HepG2 (cell line): ENCODE measurements around the gene LDLRAP1. TPM values are rescaled to one million over a fixed set of nuclear protein-coding genes. Genes with fewer than 3 reads are reported as not detected.

Source experiments
- MED1 ChIP-seq: sonication (generic); formaldehyde crosslinking; IDR thresholded peaks from 2 replicates; pipeline ENCODE4 v1.4.0; 2020; ENCODE audit warnings: missing genetic modification reagents
- PPARG ChIP-seq: conservative IDR thresholded peaks from 2 replicates; pipeline ENCODE4 v1.6.1; 2016; ENCODE audit warnings: missing biosample characterization, missing genetic modification reagents
- SAP130 ChIP-seq: IDR thresholded peaks from 2 replicates; pipeline ENCODE4 v1.6.1; 2016; ENCODE audit warnings: low read depth
- ZBTB7A ChIP-seq: sonication (generic); formaldehyde crosslinking; IDR thresholded peaks from 2 replicates; pipeline ENCODE4 v1.8.0; 2022; ENCODE audit warnings: mild to moderate bottlenecking, missing genetic modification reagents
- ZFP82 ChIP-seq: sonication (generic); formaldehyde crosslinking; IDR thresholded peaks from 2 replicates; pipeline ENCODE4 v1.5.1; 2020; ENCODE audit warnings: mild to moderate bottlenecking, missing genetic modification reagents, borderline replicate concordance
- ZNF253 ChIP-seq: sonication (generic); formaldehyde crosslinking; IDR thresholded peaks from 2 replicates; pipeline ENCODE4 v1.8.0; 2022; ENCODE audit warnings: mild to moderate bottlenecking, missing genetic modification reagents, borderline replicate concordance
- ZNF577 ChIP-seq: sonication (generic); formaldehyde crosslinking; IDR thresholded peaks from 2 replicates; pipeline ENCODE4 v1.4.0; 2020; ENCODE audit warnings: mild to moderate bottlenecking, low read depth, missing genetic modification reagents, borderline replicate concordance
- ZNF678 ChIP-seq: sonication (generic); formaldehyde crosslinking; IDR thresholded peaks from 2 replicates; pipeline ENCODE4 v1.4.0; 2020; ENCODE audit warnings: mild to moderate bottlenecking, missing genetic modification reagents
- ZNF841 ChIP-seq: sonication (generic); formaldehyde crosslinking; IDR thresholded peaks from 2 replicates; pipeline ENCODE4 v1.8.1; 2023; ENCODE audit warnings: missing genetic modification reagents, borderline replicate concordance
- polyA plus RNA-seq, 8 experiments: library from polyadenylated mRNA; depleted of rRNA in 3 of 8; stranded (reverse) in 7 of 8; unstranded in 1 of 8; fragments of >200 nt; fragmentation: Illumina TruSeq in 4 of 8; extraction: Trizol in 4 of 8; gene quantifications; 2 replicates each; pipeline versions ENCODE4 v1.2.1 to v1.2.3, GENCODE V29; 2011 to 2016; ENCODE audit warnings: low read depth in 4 of 8, missing spikeins in 1 of 8, mixed read lengths in 1 of 8; ENCODE audit not compliant: insufficient read depth in 1 of 8
- total RNA-seq, 5 experiments: library from RNA; depleted of rRNA; stranded (reverse); fragments of >200 nt; fragmentation: Illumina TruSeq; extraction: Trizol; gene quantifications; 2 replicates each; pipeline ENCODE4 v1.2.3, GENCODE V29; 2016; ENCODE audit warnings: low read depth in 1 of 5
- TF ChIP-seq, protein P1 (sequence below): sonication (generic); formaldehyde crosslinking; IDR thresholded peaks from 2 replicates; pipeline ENCODE4 v1.8.1; 2023; ENCODE audit warnings: mild to moderate bottlenecking, moderate library complexity, missing genetic modification reagents
- TF ChIP-seq, protein P2 (sequence below): sonication (generic); formaldehyde crosslinking; conservative IDR thresholded peaks from 2 replicates; pipeline ENCODE4 v1.5.0; 2020; ENCODE audit warnings: missing genetic modification reagents
- TF ChIP-seq, protein P3 (sequence below): sonication (generic); formaldehyde crosslinking; IDR thresholded peaks from 2 replicates; pipeline ENCODE4 v1.5.0; 2020; ENCODE audit warnings: mild to moderate bottlenecking, missing genetic modification reagents
- TF ChIP-seq, protein P4 (sequence below), 2 experiments: sonication (generic) in 1 of 2; formaldehyde crosslinking in 1 of 2; IDR thresholded peaks; 2 replicates each; pipeline versions ENCODE4 v1.4.0 to v1.6.1; 2016 to 2020; ENCODE audit warnings: borderline replicate concordance in 1 of 2, low read depth in 1 of 2, mild to moderate bottlenecking in 1 of 2, missing genetic modification reagents in 1 of 2
- TF ChIP-seq, protein P5 (sequence below): sonication (generic); formaldehyde crosslinking; IDR thresholded peaks from 2 replicates; pipeline ENCODE4 v1.4.0; 2020; ENCODE audit warnings: missing genetic modification reagents

The LDLRAP1 gene
- total and polyA plus RNA-seq, 2 of the 13 experiments (the other 11 are each of a cell fraction or from before 2014, with no cell fraction given) = 7.2 to 12.1 TPM

DNA sequence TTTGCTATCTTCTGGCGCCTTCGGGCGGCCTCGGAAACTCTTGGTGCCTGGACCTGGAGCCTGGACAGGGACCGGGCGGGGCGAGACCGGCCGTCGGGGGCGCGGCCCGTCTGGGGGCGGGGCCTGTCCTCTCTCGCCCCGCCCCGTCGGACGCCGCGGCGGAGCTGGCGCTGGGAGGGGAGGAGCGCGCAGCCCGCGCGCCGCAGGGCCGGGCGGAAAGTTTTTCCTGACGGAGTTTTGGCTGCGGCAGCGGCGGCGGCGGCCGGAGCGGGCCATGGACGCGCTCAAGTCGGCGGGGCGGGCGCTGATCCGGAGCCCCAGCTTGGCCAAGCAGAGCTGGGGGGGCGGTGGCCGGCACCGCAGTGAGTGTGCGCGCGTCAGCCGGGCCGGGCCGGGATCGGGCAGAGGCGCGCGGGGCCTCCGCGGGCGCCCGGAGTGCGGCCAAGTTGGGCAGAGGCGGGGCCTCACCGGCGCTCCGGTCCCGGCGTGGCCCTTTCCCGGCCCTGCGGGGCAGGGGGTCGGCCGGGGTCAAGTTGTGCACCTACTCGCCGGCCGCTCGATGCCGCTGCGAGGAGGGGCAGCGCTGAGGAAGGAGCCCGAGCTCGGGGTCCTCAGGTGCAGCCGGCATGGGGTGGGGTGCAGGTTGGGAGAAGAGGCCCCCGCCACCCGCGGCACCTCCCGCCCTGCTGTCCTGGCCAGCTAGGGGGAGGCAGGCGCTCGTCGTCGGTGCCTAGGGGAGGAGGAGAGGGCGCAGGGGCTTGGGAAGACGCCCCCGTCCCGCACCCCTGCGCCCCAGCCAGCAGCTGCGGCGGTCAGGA lies at the start of gene LDLRAP1 (continued):
- TF ChIP-seq, protein P1, sequence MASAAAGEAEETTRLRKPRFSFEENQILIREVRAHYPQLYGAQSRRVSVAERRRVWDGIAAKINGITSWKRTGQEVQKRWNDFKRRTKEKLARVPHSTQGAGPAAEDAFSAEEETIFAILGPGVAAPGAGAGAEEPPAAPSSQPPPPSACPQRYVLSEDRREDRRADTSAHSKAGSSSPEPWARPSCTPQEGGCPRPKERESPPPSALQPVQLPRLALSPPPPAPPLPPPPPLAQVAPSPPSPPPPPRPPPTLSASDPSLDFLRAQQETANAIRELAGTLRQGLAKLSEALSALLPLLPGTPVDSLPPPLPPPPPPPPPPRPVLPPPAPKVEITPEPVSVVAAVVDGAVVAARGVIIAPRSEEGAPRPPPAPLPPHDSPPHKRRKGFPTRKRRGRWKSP (CRISPR knock-in tag) = 0 out of 2 replicates have a peak, but pooled peaks have one; percentile 3
- TF ChIP-seq ZNF577 (no peak), PPARG (no peak), ZNF841 (CRISPR knock-in tag) (no peak), ZNF678 (CRISPR knock-in tag) (no peak), ZBTB7A (CRISPR knock-in tag) (no peak), ZFP82 (no peak), SAP130 (CRISPR knock-in tag) (peak; percentile 14; the same call in 1 of the 2 replicates), ZNF253 (CRISPR knock-in tag) (no peak), MED1 (CRISPR knock-in tag) (0 out of 2 replicates have a peak, but pooled peaks have one; percentile 20)
- TF ChIP-seq, protein P2, sequence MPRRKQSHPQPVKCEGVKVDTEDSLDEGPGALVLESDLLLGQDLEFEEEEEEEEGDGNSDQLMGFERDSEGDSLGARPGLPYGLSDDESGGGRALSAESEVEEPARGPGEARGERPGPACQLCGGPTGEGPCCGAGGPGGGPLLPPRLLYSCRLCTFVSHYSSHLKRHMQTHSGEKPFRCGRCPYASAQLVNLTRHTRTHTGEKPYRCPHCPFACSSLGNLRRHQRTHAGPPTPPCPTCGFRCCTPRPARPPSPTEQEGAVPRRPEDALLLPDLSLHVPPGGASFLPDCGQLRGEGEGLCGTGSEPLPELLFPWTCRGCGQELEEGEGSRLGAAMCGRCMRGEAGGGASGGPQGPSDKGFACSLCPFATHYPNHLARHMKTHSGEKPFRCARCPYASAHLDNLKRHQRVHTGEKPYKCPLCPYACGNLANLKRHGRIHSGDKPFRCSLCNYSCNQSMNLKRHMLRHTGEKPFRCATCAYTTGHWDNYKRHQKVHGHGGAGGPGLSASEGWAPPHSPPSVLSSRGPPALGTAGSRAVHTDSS (CRISPR knock-in tag) = no peak
- TF ChIP-seq, protein P3, sequence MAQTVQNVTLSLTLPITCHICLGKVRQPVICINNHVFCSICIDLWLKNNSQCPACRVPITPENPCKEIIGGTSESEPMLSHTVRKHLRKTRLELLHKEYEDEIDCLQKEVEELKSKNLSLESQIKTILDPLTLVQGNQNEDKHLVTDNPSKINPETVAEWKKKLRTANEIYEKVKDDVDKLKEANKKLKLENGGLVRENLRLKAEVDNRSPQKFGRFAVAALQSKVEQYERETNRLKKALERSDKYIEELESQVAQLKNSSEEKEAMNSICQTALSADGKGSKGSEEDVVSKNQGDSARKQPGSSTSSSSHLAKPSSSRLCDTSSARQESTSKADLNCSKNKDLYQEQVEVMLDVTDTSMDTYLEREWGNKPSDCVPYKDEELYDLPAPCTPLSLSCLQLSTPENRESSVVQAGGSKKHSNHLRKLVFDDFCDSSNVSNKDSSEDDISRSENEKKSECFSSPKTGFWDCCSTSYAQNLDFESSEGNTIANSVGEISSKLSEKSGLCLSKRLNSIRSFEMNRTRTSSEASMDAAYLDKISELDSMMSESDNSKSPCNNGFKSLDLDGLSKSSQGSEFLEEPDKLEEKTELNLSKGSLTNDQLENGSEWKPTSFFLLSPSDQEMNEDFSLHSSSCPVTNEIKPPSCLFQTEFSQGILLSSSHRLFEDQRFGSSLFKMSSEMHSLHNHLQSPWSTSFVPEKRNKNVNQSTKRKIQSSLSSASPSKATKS (CRISPR knock-in tag) = no peak
- TF ChIP-seq, protein P4, sequence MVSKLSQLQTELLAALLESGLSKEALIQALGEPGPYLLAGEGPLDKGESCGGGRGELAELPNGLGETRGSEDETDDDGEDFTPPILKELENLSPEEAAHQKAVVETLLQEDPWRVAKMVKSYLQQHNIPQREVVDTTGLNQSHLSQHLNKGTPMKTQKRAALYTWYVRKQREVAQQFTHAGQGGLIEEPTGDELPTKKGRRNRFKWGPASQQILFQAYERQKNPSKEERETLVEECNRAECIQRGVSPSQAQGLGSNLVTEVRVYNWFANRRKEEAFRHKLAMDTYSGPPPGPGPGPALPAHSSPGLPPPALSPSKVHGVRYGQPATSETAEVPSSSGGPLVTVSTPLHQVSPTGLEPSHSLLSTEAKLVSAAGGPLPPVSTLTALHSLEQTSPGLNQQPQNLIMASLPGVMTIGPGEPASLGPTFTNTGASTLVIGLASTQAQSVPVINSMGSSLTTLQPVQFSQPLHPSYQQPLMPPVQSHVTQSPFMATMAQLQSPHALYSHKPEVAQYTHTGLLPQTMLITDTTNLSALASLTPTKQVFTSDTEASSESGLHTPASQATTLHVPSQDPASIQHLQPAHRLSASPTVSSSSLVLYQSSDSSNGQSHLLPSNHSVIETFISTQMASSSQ (IDR thresholded peaks at IDR 0.05; ENCODE audit: low read depth) = no peak
- TF ChIP-seq, protein P4 (CRISPR knock-in tag; IDR thresholded peaks at IDR 0.05; ENCODE audit: borderline replicate concordance) = no peak
- TF ChIP-seq, protein P5, sequence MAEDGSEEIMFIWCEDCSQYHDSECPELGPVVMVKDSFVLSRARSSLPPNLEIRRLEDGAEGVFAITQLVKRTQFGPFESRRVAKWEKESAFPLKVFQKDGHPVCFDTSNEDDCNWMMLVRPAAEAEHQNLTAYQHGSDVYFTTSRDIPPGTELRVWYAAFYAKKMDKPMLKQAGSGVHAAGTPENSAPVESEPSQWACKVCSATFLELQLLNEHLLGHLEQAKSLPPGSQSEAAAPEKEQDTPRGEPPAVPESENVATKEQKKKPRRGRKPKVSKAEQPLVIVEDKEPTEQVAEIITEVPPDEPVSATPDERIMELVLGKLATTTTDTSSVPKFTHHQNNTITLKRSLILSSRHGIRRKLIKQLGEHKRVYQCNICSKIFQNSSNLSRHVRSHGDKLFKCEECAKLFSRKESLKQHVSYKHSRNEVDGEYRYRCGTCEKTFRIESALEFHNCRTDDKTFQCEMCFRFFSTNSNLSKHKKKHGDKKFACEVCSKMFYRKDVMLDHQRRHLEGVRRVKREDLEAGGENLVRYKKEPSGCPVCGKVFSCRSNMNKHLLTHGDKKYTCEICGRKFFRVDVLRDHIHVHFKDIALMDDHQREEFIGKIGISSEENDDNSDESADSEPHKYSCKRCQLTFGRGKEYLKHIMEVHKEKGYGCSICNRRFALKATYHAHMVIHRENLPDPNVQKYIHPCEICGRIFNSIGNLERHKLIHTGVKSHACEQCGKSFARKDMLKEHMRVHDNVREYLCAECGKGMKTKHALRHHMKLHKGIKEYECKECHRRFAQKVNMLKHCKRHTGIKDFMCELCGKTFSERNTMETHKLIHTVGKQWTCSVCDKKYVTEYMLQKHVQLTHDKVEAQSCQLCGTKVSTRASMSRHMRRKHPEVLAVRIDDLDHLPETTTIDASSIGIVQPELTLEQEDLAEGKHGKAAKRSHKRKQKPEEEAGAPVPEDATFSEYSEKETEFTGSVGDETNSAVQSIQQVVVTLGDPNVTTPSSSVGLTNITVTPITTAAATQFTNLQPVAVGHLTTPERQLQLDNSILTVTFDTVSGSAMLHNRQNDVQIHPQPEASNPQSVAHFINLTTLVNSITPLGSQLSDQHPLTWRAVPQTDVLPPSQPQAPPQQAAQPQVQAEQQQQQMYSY (CRISPR knock-in tag) = peak; percentile 59
